ACHN (cell line): ENCODE data around the gene RIPOR3.
A peak's percentile ranks its signal among the peaks of the same experiment; 100 is the strongest.
"Not testable (repeated sequence)": the region's sequence is repeated elsewhere in the genome, so short reads cannot be mapped to it uniquely, and the experiment has no call there.

Experiments used
- DNase-seq: peaks from one replicate; pipeline ENCODE4 v3.0.0-alpha.2; 2015
- in situ Hi-C: cut with HindIII; loops from 2 replicates; pipeline ENCODE4 v1.10.0; 2017; ENCODE audit warnings: low sequenced_read_pairs, low pct_ligation_motif_present, low pct_unique_long_range_greater_than_20kb

RIPOR3 gene

GRCh38 chr20:50577175-50578018 is 113.9 kb downstream of the RIPOR3 start:
- DNase-seq: no peak
- in situ Hi-C loops: no loop called here

- DNase-seq: peak; percentile 52
- in situ Hi-C loops: no loop called here
Observed at GRCh38 chr20:50575865-50576720, 115.2 kb downstream of the RIPOR3 start.

GRCh38 chr20:50574586-50574985 is 116.8 kb downstream of the RIPOR3 start:
- DNase-seq: no peak
- in situ Hi-C loops: no loop called here

- no peak for DNase-seq
- in situ Hi-C loops: no loop called here
Observed at GRCh38 chr20:50574108-50574507, 117.2 kb downstream of the RIPOR3 start.

GRCh38 chr20:50572938-50573777 is 118.2 kb downstream of the RIPOR3 start:
- DNase-seq: no peak

GRCh38 chr20:50571466-50571865 is 119.9 kb downstream of the RIPOR3 start:
- DNase-seq: no peak
- in situ Hi-C loops: no loop called here

More at GRCh38 chr20:50572938-50573777, 118.2 kb downstream of the RIPOR3 start:
- in situ Hi-C loops: no loop called here

- in situ Hi-C loops: no loop called here
Observed at GRCh38 chr20:50569864-50570836, 121.2 kb downstream of the RIPOR3 start.

GRCh38 chr20:50569487-50569863 is 121.9 kb downstream of the RIPOR3 start:
- in situ Hi-C loops, DNase-seq: not testable (repeated sequence)

More at GRCh38 chr20:50569864-50570836, 121.2 kb downstream of the RIPOR3 start:
- DNase-seq: peak; percentile 55

- DNase-seq: no peak
- in situ Hi-C loops: no loop called here
Observed at GRCh38 chr20:50568549-50568942, 122.8 kb downstream of the RIPOR3 start.

GRCh38 chr20:50567860-50568548 is 123.3 kb downstream of the RIPOR3 start:
- in situ Hi-C loops: no loop called here
- no peak for DNase-seq

GRCh38 chr20:50565871-50566270 is 125.5 kb downstream of the RIPOR3 start:
- in situ Hi-C loops: no loop called here
- no peak for DNase-seq

- no peak for DNase-seq
- in situ Hi-C loops: no loop called here
Observed at GRCh38 chr20:50565383-50565782, 126.0 kb downstream of the RIPOR3 start.

- in situ Hi-C loops: no loop called here
- no peak for DNase-seq
Observed at GRCh38 chr20:50563133-50563944, 128.0 kb downstream of the RIPOR3 start.

GRCh38 chr20:50562262-50562701 is 129.1 kb downstream of the RIPOR3 start:
- in situ Hi-C loops: no loop called here
- no peak for DNase-seq

- peak; percentile 89 for DNase-seq
- in situ Hi-C loops: no loop called here
Observed at GRCh38 chr20:50561379-50562078, 129.8 kb downstream of the RIPOR3 start.

GRCh38 chr20:50560867-50561266 is 130.5 kb downstream of the RIPOR3 start:
- in situ Hi-C loops: no loop called here
- no peak for DNase-seq
